ENCODE measurements around the gene HTATSF1.

Gene HTATSF1

DNA sequence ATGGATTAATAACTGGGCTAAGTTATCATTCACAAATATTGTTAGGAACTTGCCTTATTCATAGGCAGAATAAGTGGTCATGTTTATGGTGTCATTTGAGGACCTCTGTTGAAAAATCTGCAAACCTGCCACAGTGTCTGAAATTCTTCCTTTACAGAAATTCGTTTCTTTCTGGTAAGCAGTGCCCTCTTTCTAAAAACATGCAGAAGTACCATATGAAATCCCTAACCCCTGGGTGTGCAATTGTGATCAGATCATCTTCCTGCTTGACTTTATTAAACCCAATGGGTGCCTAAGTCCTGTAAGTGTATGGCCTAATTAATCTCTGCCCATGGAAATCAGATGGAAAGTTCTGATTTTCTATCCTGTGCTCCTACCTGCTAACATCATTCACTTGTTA lies 4.4 kb upstream of the HTATSF1 start:
- DNase-seq (ENCODE audit: low read depth) = no peak
- TF ChIP-seq, protein P1, sequence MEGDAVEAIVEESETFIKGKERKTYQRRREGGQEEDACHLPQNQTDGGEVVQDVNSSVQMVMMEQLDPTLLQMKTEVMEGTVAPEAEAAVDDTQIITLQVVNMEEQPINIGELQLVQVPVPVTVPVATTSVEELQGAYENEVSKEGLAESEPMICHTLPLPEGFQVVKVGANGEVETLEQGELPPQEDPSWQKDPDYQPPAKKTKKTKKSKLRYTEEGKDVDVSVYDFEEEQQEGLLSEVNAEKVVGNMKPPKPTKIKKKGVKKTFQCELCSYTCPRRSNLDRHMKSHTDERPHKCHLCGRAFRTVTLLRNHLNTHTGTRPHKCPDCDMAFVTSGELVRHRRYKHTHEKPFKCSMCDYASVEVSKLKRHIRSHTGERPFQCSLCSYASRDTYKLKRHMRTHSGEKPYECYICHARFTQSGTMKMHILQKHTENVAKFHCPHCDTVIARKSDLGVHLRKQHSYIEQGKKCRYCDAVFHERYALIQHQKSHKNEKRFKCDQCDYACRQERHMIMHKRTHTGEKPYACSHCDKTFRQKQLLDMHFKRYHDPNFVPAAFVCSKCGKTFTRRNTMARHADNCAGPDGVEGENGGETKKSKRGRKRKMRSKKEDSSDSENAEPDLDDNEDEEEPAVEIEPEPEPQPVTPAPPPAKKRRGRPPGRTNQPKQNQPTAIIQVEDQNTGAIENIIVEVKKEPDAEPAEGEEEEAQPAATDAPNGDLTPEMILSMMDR (conservative IDR thresholded peaks at IDR 0.05; ENCODE audit: control insufficient read depth, insufficient read depth, low read depth, low read length) = no peak

DNA sequence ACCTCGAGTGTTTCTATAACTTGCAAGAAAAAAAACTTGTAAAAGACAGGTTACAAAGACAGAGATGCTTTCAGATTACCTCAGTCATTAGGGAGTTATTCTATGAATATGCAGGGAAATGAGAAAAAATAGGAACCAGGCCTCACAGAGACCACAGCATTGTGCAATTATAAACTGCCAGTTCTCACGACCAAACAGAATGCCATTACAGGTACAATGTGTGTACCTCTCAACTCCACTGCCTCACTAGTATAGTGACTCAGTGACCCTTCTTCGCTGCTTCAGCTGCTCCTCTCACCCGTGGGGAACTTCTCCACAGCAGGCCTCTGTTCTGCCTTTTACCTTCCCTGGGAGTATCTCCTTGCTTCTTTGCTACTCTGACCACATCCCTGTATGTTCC lies 2.3 kb upstream of the HTATSF1 start:
- H3K4me3 ChIP-seq (ENCODE audit: control insufficient read depth, low read depth, low read length) = no peak overlapping the region
- no peak for DNase-seq (ENCODE audit: low read depth)
- TF ChIP-seq, protein P1 (conservative IDR thresholded peaks at IDR 0.05; ENCODE audit: control insufficient read depth, insufficient read depth, low read depth, low read length) = no peak

More for the DNA sequence above, 4.4 kb upstream of the HTATSF1 start:
- no peak overlapping the region for H3K4me3 ChIP-seq (ENCODE audit: control insufficient read depth, low read depth, low read length)

DNA sequence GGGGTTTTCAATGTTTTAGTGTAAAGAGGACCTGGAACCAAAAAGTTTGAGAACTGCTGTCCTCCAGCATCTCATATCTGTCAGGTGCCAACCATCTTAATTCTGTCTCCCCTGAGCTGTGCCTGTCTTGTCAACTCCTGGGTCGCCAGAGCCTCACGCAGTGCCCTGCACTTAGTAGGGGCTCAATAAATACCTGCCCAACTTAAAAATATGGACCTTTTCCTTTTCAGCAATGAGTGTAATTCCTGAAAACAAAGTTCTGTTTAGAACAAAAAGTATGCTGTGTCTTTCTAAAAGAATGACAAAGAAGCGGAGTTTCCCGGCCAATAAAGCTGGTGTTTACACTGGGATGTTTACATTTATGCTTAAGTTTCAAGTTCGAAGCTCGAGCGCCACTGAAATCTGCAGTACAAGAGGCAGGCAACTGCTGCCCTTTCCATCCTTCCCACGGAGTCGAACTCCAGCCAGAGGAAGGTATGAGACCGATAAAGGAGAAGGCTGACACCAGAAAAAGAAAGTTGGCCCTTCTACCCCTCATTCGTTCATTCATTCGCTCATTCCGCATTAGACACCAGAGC lies 1.1 kb upstream of the HTATSF1 start:
- TF ChIP-seq, protein P1 (conservative IDR thresholded peaks at IDR 0.05; ENCODE audit: control insufficient read depth, insufficient read depth, low read depth, low read length) = no peak
- no peak for DNase-seq (ENCODE audit: low read depth)

DNA sequence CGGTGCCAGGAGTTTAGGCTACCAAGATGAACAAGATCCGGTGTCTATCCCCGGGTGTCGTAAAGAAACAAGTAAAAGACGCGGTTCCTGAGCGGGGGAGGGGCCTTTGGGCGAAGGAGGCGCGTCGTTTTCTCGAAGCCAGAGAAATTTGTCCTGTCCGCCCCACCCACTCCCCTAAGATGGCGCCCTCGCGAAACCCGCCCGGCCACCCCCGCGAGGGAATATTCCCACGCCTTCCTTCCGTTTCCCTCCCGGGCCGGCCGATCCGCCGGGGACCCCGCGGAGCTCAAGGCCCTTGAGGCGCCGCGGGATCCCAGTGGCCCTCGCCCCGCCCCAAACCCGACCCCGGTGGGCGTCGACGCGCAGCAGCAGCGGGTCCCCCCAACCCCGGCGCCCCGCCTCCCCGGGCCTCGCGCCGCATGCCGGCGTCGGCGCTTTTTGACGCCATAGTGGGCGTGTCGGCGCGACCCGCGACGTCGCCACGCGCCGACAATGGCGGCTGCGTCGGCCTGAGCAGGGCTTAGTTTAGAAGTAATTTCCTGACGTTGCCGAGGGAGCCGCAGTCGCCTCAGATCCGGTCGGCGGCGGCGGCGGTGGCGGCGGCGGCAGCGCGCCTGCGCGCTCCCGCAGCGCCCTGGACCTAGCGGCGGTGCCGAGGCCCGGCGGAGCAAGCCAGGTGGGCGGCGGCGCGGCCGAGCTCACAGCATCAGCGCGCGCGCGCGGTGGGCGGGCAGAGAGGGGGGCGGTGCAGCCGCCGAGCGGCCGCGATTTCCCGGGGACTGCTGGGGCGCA lies 432 bp upstream of the HTATSF1 start:
- DNase-seq (ENCODE audit: low read depth) = peak; percentile 87
- TF ChIP-seq, protein P1 (conservative IDR thresholded peaks at IDR 0.05; ENCODE audit: control insufficient read depth, insufficient read depth, low read depth, low read length) = no peak
- peak overlapping the region; percentile 75 for H3K4me3 ChIP-seq (ENCODE audit: control insufficient read depth, low read depth, low read length)

More for the DNA sequence above, 1.1 kb upstream of the HTATSF1 start:
- peak overlapping the region; percentile 69 for H3K4me3 ChIP-seq (ENCODE audit: control insufficient read depth, low read depth, low read length)

DNA sequence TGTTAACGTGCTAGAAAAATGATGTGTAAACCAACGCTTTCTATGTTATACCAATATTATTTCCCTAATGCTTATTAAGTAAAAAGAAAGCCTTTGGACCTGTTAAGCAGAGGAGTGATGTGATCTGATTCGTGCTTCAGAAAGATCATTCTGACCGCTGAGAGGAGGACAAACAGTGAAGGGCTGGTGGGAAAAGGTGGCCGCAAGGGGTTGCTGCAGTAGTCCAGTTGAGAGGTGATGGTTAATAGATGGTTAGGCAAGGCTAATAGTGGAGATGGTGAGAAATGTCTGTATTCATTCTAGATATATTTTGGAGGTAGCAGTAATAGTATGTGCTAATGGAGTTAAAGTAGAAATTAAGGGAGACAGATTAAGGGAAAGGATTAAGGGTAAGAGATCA lies 21.7 kb downstream of the HTATSF1 start:
- TF ChIP-seq, protein P1 (conservative IDR thresholded peaks at IDR 0.05; ENCODE audit: control insufficient read depth, insufficient read depth, low read depth, low read length) = no peak
- H3K4me3 ChIP-seq (ENCODE audit: control insufficient read depth, low read depth, low read length) = no peak overlapping the region
- DNase-seq (ENCODE audit: low read depth) = no peak

DNA sequence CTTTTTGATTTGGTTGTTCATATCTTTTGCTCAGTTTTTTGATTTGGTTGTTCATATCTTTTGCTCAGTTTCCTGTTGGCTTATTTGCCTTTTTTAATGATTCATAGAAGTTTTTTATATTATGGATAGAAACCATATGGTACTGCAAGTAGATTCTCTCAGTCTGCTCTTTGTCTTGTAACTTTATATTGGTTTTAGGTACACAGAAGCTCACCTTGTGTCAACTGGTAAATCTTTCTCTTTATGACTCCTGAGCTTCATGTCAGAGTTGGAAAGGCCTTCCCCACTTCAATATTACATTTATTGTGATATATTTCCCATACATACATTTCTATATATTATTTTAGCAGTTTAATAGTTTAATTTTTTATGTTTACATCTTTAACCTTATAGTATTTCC lies 26.4 kb downstream of the HTATSF1 start:
- TF ChIP-seq, protein P1 (conservative IDR thresholded peaks at IDR 0.05; ENCODE audit: control insufficient read depth, insufficient read depth, low read depth, low read length) = no peak
- DNase-seq (ENCODE audit: low read depth) = no peak

More for the DNA sequence above, 26.4 kb downstream of the HTATSF1 start:
- H3K4me3 ChIP-seq (ENCODE audit: control insufficient read depth, low read depth, low read length) = no peak overlapping the region
